Measurements from ENCODE around the gene FANCI. TPM values are rescaled to one million over a fixed set of nuclear protein-coding genes. Genes with fewer than 3 reads are reported as not detected.

The FANCI gene
- total RNA-seq, 1 experiment from 2014 or later, result 112 TPM

DNA sequence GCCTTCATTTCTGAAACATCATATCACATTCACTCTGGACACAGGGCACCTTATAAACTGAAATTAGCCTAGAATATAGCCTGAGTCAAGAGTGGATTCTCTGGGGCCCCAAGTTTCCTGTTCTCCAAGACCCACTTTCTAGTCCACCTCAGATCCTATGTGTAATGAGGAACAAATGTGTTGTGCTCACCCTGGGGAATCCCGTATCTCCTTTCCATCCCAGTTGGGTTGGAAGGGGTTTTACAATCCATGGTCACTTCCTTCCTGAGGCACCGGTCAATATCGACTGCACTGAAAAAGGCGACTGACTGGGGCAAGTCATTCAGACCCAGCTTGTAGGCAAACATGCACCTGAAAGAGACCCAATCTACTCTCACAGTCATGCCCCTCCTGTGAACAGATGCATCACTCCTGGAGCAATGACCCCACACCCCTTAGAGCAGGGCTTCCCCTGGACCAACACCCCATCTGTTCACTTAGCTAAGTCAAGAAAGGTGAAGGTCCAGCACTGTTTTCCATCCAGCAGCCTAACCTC, 73.5 kb downstream of the FANCI start:
- POLR2A ChIA-PET, result no interaction called here
- CTCF ChIA-PET, result interaction anchor here (0.9 kb wide), 1 partner anchor 12 kb away, joined by 3 read pairs; no protein-coding TSS in a partner anchor
- Histone ChIP-seq H3K27ac (ENCODE audit: low read depth, low read length) (no peak overlapping the region), H4K20me1 (ENCODE audit: insufficient read depth) (no peaks in the 10 kb centered on the region), H2AFZ (ENCODE audit: low read depth, low read length, poor library complexity, severe bottlenecking) (no peak overlapping the region), H3K4me1 (ENCODE audit: control insufficient read depth in 1 of 2, insufficient read depth in 2 of 2, low read length in 2 of 2) (no peaks in the 10 kb centered on the region), H3K4me3 (replicated peaks in 1 of 2; ENCODE audit: low read depth in 1 of 2, low read length in 2 of 2) (no peak overlapping the region), H3K9me3 (ENCODE audit: control insufficient read depth in 1 of 2, insufficient read depth in 1 of 2, low read depth in 1 of 2, low read length in 2 of 2) (no peaks in the 10 kb centered on the region), H3K9me2 (ENCODE audit: insufficient read depth) (no peaks in the 10 kb centered on the region), H3K4me2 (ENCODE audit: low read length) (no peak overlapping the region), H3K79me2 (ENCODE audit: insufficient read depth, low read length) (peaks cover 19% of the 10 kb centered on the region; the same call in 1 of the 2 replicates), H3K9ac (ENCODE audit: low read length) (no peak overlapping the region), H3K36me3 (ENCODE audit: control insufficient read depth in 1 of 2, insufficient read depth in 2 of 2, low read length in 2 of 2) (peaks cover 75 to 90% of the 10 kb centered on the region in 2 experiments), H3K27me3 (ENCODE audit: insufficient read depth, low read length) (no peaks in the 10 kb centered on the region)
- RAD21 ChIA-PET (ENCODE audit: low non-redundant PET in 1 of 2, low total read pairs in 2 of 2, uncharacterized antibody in 2 of 2, unreplicated experiment in 2 of 2), result no interaction called here
- DNase-seq (ENCODE audit: low read depth, low spot score), result no peak
- no TSS peak for BruUV-seq (replicated peaks)
- TF ChIP-seq TCF7L2 (IDR thresholded peaks at IDR 0.05; ENCODE audit: borderline replicate concordance, extremely low read depth, insufficient read depth, insufficient read length) (no peak), EGR1 (IDR thresholded peaks at IDR 0.05; ENCODE audit: low read depth) (no peak), SP1 (IDR thresholded peaks at IDR 0.05; ENCODE audit: low read depth) (no peak), SRF (IDR thresholded peaks at IDR 0.05; ENCODE audit: low read depth) (no peak), YY1 (IDR thresholded peaks at IDR 0.05; ENCODE audit: extremely low read depth, insufficient replicate concordance, low read depth, low read length) (no peak), POLR2A (IDR thresholded peaks at IDR 0.05; ENCODE audit: borderline replicate concordance, extremely low read depth, insufficient read depth, insufficient read length) (no peak), EZH2 (IDR thresholded peaks at IDR 0.05) (no peak), RAD21 (IDR thresholded peaks at IDR 0.05; ENCODE audit: low read depth) (no peak), ZFX (IDR thresholded peaks at IDR 0.05) (no peak), ZNF274 (IDR thresholded peaks at IDR 0.05; ENCODE audit: low read depth, low read length) (no peak), CBX3 (IDR thresholded peaks at IDR 0.05; ENCODE audit: low read depth) (no peak), SIN3A (IDR thresholded peaks at IDR 0.05; ENCODE audit: low read depth) (no peak), EZH2phosphoT487 (IDR thresholded peaks at IDR 0.05; ENCODE audit: borderline replicate concordance) (no peak)
- TF ChIP-seq, protein P1, sequence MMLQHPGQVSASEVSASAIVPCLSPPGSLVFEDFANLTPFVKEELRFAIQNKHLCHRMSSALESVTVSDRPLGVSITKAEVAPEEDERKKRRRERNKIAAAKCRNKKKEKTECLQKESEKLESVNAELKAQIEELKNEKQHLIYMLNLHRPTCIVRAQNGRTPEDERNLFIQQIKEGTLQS (IDR thresholded peaks at IDR 0.05), result no peak
- TF ChIP-seq, protein P2, sequence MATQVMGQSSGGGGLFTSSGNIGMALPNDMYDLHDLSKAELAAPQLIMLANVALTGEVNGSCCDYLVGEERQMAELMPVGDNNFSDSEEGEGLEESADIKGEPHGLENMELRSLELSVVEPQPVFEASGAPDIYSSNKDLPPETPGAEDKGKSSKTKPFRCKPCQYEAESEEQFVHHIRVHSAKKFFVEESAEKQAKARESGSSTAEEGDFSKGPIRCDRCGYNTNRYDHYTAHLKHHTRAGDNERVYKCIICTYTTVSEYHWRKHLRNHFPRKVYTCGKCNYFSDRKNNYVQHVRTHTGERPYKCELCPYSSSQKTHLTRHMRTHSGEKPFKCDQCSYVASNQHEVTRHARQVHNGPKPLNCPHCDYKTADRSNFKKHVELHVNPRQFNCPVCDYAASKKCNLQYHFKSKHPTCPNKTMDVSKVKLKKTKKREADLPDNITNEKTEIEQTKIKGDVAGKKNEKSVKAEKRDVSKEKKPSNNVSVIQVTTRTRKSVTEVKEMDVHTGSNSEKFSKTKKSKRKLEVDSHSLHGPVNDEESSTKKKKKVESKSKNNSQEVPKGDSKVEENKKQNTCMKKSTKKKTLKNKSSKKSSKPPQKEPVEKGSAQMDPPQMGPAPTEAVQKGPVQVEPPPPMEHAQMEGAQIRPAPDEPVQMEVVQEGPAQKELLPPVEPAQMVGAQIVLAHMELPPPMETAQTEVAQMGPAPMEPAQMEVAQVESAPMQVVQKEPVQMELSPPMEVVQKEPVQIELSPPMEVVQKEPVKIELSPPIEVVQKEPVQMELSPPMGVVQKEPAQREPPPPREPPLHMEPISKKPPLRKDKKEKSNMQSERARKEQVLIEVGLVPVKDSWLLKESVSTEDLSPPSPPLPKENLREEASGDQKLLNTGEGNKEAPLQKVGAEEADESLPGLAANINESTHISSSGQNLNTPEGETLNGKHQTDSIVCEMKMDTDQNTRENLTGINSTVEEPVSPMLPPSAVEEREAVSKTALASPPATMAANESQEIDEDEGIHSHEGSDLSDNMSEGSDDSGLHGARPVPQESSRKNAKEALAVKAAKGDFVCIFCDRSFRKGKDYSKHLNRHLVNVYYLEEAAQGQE (IDR thresholded peaks at IDR 0.05; ENCODE audit: low read depth), result no peak
- TF ChIP-seq, protein P3, sequence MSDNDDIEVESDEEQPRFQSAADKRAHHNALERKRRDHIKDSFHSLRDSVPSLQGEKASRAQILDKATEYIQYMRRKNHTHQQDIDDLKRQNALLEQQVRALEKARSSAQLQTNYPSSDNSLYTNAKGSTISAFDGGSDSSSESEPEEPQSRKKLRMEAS (IDR thresholded peaks at IDR 0.05), result no peak
- no peak for ATAC-seq
- intact Hi-C loops (cut with micrococcal nuclease), result no loop called here
